ENCODE results near the gene EIF2B5. TPM values are rescaled to one million over a fixed set of nuclear protein-coding genes. Genes with fewer than 3 reads are reported as not detected.

Gene EIF2B5
- 25.0 and 32.1 TPM in 2 replicates for total RNA-seq

GRCh38 chr3:184135149-184135910 is at the start of gene EIF2B5:
TSS of gene EIF2B5 (plus strand) at chr3:184135358. CDS start at chr3:184135386, 28 bp downstream.

GRCh38 chr3:184096811-184097383 is 38.3 kb upstream of the EIF2B5 start, which contains the start of gene HTR3E:
TSS of gene HTR3E (plus strand) at chr3:184097064. CDS start at chr3:184097530, 466 bp downstream.

GRCh38 chr3:184154885-184155643 is 19.9 kb downstream of the EIF2B5 start, which contains the start of gene DVL3:
TSS of gene DVL3 (plus strand) at chr3:184155377. CDS start at chr3:184155636, 259 bp downstream.

GRCh38 chr3:184174646-184175492 is 39.7 kb downstream of the EIF2B5 start, which contains the start of gene AP2M1:
TSS of gene AP2M1 (plus strand) at chr3:184174855. CDS start at chr3:184176994, 2,139 bp downstream.

GRCh38 chr3:184186184-184186901 is 51.2 kb downstream of the EIF2B5 start, which contains the start of gene ABCF3:
TSS of gene ABCF3 (plus strand) at chr3:184186199. CDS start at chr3:184186208, 9 bp downstream.

Other genes starting within 250 kb of the EIF2B5 start
- gene ABCC5, start 117.5 kb upstream of the EIF2B5 start, total RNA-seq = 18.6 and 21.0 TPM in 2 replicates
- not detected in 2 replicates for gene HTR3D, start 103.6 kb upstream of the EIF2B5 start, total RNA-seq
- gene HTR3C, start 82.3 kb upstream of the EIF2B5 start, total RNA-seq = not detected in 2 replicates
- gene HTR3E, start 38.3 kb upstream of the EIF2B5 start, total RNA-seq = not detected in 2 replicates
- 29.1 and 53.8 TPM in 2 replicates for gene DVL3, start 20.0 kb downstream of the EIF2B5 start, total RNA-seq
- gene AP2M1, start 39.5 kb downstream of the EIF2B5 start, total RNA-seq = 374 and 506 TPM in 2 replicates
- gene ABCF3, start 50.8 kb downstream of the EIF2B5 start, total RNA-seq = 47.3 and 89.0 TPM in 2 replicates
- not detected in 2 replicates for gene VWA5B2, start 94.2 kb downstream of the EIF2B5 start, total RNA-seq
- 24.0 and 25.3 TPM in 2 replicates for gene ALG3, start 113.6 kb downstream of the EIF2B5 start, total RNA-seq
- 0.87 and 2.0 TPM in 2 replicates for gene EEF1AKMT4, start 114.3 kb downstream of the EIF2B5 start, total RNA-seq
- gene CAMK2N2, start 126.2 kb downstream of the EIF2B5 start, total RNA-seq = not detected in 2 replicates
- under 0.01 TPM in 1 of 2 replicates, not detected in the other for gene ECE2, start 140.7 kb downstream of the EIF2B5 start, total RNA-seq
- gene PSMD2, start 163.9 kb downstream of the EIF2B5 start, total RNA-seq = 403 and 574 TPM in 2 replicates
- 315 and 337 TPM in 2 replicates for gene EIF4G1, start 179.2 kb downstream of the EIF2B5 start, total RNA-seq
- gene FAM131A, start 202.2 kb downstream of the EIF2B5 start, total RNA-seq = 25.7 and 33.4 TPM in 2 replicates
- gene CLCN2, start 226.2 kb downstream of the EIF2B5 start, total RNA-seq = 4.1 and 6.9 TPM in 2 replicates
- gene POLR2H, start 226.4 kb downstream of the EIF2B5 start, total RNA-seq = 52.3 and 98.0 TPM in 2 replicates
- 0.15 and 0.83 TPM in 2 replicates for gene THPO, start 242.8 kb downstream of the EIF2B5 start, total RNA-seq
- 0.73 and 2.6 TPM in 2 replicates for gene CHRD, start 244.7 kb downstream of the EIF2B5 start, total RNA-seq

Measured in smooth muscle cell of trachea (primary cell).